Germinal center (tissue), 1 donor: ENCODE measurements around the gene MGST2.

Experiments used
- DNase-seq: peaks from one replicate; pipeline ENCODE4 v3.0.0; 2012; ENCODE audit warnings: mixed read lengths, low spot score

MGST2 gene

GRCh38 chr4:139740121-139740520 lies 74.5 kb downstream of the MGST2 start:
- no peak for DNase-seq

- no peak for DNase-seq
Measured at GRCh38 chr4:139740531-139741041, 75.0 kb downstream of the MGST2 start.

- DNase-seq: no peak
Measured at GRCh38 chr4:139743027-139743426, 77.4 kb downstream of the MGST2 start.

- no peak for DNase-seq
Measured at GRCh38 chr4:139744232-139744631, 78.6 kb downstream of the MGST2 start.

GRCh38 chr4:139745111-139745639 lies 79.6 kb downstream of the MGST2 start:
- DNase-seq: no peak

- no peak for DNase-seq
Measured at GRCh38 chr4:139746431-139747171, 81.0 kb downstream of the MGST2 start.

GRCh38 chr4:139749338-139749737 lies 83.7 kb downstream of the MGST2 start:
- no peak for DNase-seq

GRCh38 chr4:139749835-139750498 lies 84.3 kb downstream of the MGST2 start:
- DNase-seq: no peak

GRCh38 chr4:139753686-139754085 lies 88.1 kb downstream of the MGST2 start:
- no peak for DNase-seq
